HG03103 (cell line): ENCODE results near the gene TRRAP.

Source experiments
- ATAC-seq: cut with Tn5 transposase; IDR thresholded peaks from one replicate; pipeline ENCODE4 v1.9.1; 2021; ENCODE audit warnings: low read depth; ENCODE audit not compliant: unreplicated experiment

Gene TRRAP

GRCh38 chr7:98887038-98887437 is 8.7 kb downstream of the TRRAP start:
- no peak for ATAC-seq

GRCh38 chr7:98892609-98893008 is 14.3 kb downstream of the TRRAP start:
- no peak for ATAC-seq

- no peak for ATAC-seq
Measured at GRCh38 chr7:98899816-98900215, 21.5 kb downstream of the TRRAP start.

DNA sequence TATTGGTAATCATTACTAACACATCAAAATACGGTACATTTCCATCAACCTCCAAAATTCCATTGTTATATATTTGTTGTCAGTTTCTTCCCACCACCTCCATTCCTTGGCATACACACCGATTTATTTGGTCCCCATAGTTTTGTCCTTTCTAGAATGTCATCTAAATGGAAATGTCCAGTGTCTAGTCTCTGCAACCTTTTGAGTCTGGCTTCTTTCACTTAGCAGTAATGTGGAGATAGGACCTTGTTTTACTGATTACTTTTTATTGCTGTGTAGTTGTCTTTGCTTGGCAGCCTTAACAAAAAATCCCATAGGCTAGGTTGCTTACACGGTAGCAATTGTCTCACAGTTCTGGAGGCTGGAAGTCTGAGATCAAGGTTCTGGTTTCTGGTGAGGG is 22.5 kb downstream of the TRRAP start:
- ATAC-seq: no peak

DNA sequence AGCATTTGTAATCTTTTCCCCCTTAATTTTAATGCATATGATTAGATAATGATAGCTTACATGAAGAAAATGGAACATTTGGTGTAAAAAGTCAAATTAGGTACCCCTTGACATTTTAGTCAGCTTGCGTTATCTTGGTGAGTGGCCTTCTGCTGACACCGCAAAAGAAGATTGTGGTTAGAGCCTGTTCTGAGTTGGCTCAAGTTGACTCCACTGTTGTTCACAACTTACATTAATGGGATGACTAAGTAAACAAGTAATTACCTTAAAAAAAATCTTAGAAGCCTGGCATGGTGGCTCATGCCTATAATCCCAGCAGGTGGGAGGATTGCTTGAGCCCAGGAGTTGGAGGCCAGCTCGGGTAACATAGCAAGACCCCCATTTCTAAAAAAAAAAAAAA is 24.2 kb downstream of the TRRAP start:
- no peak for ATAC-seq

- no peak for ATAC-seq
Measured at GRCh38 chr7:98903246-98903645, 24.9 kb downstream of the TRRAP start.

DNA sequence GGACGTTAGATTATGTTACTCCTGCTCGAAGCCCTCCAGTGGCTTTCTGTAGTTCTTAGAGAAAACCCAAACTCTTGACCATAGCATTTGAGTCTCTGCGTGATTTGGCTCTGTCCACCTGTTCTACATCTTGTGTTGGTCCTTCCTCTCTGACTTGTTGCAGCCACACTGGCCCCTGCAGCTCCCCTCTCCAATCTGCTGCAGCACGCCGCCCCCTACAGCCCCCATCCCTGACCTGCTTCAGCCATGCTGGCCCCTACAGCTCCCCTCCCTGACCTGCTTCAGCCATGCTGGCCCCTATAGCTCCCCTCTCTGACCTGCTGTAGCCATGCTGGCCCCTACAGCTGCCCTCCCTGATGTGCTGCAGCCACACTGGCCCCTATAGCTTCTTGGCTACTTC is 29.2 kb downstream of the TRRAP start:
- no peak for ATAC-seq

DNA sequence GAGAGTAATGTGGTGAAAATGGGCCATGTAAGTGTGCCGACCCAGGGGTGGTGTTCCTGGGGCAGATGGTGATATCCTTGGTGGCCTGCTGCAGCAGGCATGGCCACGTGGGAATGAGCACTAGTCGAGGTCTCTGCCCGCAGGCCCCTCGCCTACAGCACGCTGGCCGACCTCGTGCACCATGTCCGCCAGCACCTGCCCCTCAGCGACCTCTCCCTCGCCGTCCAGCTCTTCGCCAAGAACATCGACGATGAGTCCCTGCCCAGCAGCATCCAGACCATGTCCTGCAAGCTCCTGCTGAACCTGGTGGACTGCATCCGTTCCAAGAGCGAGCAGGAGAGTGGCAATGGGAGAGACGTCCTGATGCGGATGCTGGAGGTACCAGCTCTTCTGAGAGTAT is 30.3 kb downstream of the TRRAP start:
- ATAC-seq: no peak

- ATAC-seq: no peak
Measured at GRCh38 chr7:98909487-98909886, 31.2 kb downstream of the TRRAP start.

DNA sequence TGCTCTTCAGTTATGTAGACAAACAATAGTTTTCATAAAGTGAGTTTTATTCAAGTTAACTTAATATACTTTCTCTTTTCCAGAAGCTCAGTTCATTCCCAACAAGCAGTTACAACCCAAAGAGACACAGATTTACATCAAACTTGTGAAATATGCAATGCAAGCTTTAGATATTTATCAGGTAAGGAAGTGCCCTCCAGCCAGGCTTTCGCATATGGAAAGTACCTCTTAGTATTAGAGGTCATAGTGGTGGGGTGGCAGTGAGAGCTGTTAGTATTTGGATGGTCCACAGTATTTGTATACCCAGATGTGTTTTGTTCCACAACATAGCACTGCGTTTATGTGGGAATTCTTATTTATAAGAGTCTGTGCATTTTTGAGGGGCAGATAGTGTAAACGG is 32.1 kb downstream of the TRRAP start:
- ATAC-seq: no peak

GRCh38 chr7:98911916-98912315 is 33.6 kb downstream of the TRRAP start:
- no peak for ATAC-seq

GRCh38 chr7:98913026-98913425 is 34.7 kb downstream of the TRRAP start:
- ATAC-seq: no peak

- no peak for ATAC-seq
Measured at GRCh38 chr7:98913612-98914011, 35.3 kb downstream of the TRRAP start.

- no peak for ATAC-seq
Measured at GRCh38 chr7:98917331-98917730, 39.0 kb downstream of the TRRAP start.

DNA sequence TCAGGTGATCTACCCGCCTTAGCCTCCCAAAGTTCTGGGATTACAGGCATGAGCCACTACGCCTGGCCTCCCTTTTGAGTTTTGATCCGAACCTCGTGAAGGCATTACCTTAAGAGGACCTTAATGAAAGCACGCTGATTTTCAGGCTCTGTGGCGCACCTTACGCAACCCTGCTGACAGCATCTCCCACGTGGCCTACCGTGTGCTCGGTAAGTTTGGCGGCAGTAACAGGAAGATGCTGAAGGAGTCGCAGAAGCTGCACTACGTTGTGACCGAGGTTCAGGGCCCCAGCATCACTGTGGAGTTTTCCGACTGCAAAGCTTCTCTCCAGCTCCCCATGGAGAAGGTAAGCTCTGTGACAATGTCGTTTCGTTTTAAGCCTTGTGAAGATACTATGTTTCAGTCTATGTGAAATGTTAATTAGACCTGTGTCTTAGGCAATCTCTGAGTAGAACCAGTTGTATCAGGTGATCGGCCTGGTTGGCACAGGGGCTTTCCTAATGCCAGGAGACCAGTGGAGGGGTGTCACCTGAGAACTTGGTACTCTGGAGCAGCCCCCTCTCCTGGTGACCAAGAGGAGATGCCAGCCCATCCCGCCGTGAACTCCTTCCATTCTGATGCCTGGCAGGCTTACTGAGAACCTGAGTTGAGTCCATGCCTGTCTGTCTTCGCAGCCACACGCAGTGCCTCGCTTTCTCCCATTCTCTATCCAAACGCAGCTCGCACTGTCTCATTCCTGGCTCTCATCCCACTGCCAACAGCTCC is 43.5 kb downstream of the TRRAP start:
- ATAC-seq: no peak

GRCh38 chr7:98922392-98923187 is 44.3 kb downstream of the TRRAP start:
- no peak for ATAC-seq

GRCh38 chr7:98923512-98923911 is 45.2 kb downstream of the TRRAP start:
- ATAC-seq: no peak

- no peak for ATAC-seq
Measured at GRCh38 chr7:98927125-98927524, 48.8 kb downstream of the TRRAP start.

DNA sequence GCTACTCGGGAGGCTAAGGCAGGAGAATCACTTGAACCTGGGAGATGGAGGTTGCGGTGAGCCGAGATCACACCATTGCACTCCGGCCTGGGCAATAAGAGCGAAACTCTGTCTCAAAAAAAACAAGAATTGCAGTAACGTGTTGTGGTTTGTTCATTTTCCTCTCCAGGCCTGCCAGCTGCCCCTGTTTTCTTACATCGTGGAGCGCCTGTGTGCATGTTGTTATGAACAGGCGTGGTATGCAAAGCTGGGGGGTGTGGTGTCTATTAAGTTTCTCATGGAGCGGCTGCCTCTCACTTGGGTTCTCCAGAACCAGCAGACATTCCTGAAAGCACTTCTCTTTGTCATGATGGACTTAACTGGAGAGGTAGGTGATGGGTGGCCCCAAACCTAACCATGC is 52.1 kb downstream of the TRRAP start:
- ATAC-seq: no peak

DNA sequence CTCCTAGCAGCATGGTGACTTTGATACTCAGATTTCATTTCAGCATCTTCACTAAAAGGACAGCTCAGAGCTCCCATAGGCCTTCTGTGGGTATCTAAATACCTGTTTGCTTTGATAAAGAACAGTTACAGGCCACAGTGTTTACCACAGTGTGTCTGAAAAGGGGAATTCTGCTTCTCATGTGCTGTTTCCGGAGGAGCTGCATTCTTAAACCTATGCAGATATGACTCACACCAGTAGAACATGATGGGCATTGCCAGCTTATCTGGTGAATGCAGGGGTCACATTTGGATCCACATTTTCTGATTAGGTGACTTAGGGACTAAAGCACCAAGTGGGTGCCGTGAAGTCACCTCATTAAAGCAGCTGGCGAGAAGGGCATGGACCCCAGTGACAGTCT is 52.6 kb downstream of the TRRAP start:
- ATAC-seq: no peak

GRCh38 chr7:98933321-98933720 is 55.0 kb downstream of the TRRAP start:
- no peak for ATAC-seq

- ATAC-seq: no peak
Measured at GRCh38 chr7:98934267-98934666, 55.9 kb downstream of the TRRAP start.
